Nucleus accumbens (tissue), 56 donors: ENCODE results near the gene IRF4.

Experiments
- DNase-seq, 56 donors: peaks; one replicate each; lab custom pipeline; 2025; lab: John Stamatoyannopoulos, UW

The IRF4 gene

GRCh38 chr6:391559-392440 lies at the start of gene IRF4:
Gene IRF4 (plus strand): TSS chr6:391752. CDS start chr6:393153, 1,401 bp downstream.
- DNase-seq = no peak

- DNase-seq = no peak
Measured at GRCh38 chr6:341914-342831, 49.4 kb upstream of the IRF4 start.

- DNase-seq = no peak
Measured at GRCh38 chr6:342832-343179, 48.7 kb upstream of the IRF4 start.

- DNase-seq = no peak
Measured at GRCh38 chr6:343226-343935, 48.2 kb upstream of the IRF4 start.

- DNase-seq = no peak
Measured at GRCh38 chr6:343960-344815, 47.4 kb upstream of the IRF4 start.

- no peak for DNase-seq
Measured at GRCh38 chr6:344816-345340, 46.7 kb upstream of the IRF4 start.

GRCh38 chr6:345747-346385 lies 45.7 kb upstream of the IRF4 start:
- no peak for DNase-seq

- DNase-seq = no peak
Measured at GRCh38 chr6:346386-347030, 45.0 kb upstream of the IRF4 start.

GRCh38 chr6:347232-347631 lies 44.3 kb upstream of the IRF4 start:
- no peak for DNase-seq

- DNase-seq = no peak
Measured at GRCh38 chr6:347951-348859, 43.3 kb upstream of the IRF4 start.

- DNase-seq = no peak
Measured at GRCh38 chr6:348860-349396, 42.6 kb upstream of the IRF4 start.

GRCh38 chr6:349491-349921 lies 42.0 kb upstream of the IRF4 start:
- no peak for DNase-seq

GRCh38 chr6:350371-350770 lies 41.2 kb upstream of the IRF4 start:
- no peak for DNase-seq

- DNase-seq = no peak
Measured at GRCh38 chr6:351011-351866, 40.3 kb upstream of the IRF4 start.

GRCh38 chr6:351867-352289 lies 39.7 kb upstream of the IRF4 start:
- DNase-seq = no peak

GRCh38 chr6:352474-352873 lies 39.1 kb upstream of the IRF4 start:
- no peak for DNase-seq
